ENCODE measurements around the gene RNF175. TPM values are rescaled to one million over a fixed set of nuclear protein-coding genes. Genes with fewer than 3 reads are reported as not detected.

Gene RNF175
- total RNA-seq, 1 donor from 2014 or later, result not detected

GRCh38 chr4:153750197-153750817, 9.5 kb downstream of the RNF175 start:
- intact Hi-C loops (cut with micrococcal nuclease), result loop anchor here (1.0 to 2.0 kb wide), 11 partner anchors 66 to 900 kb away; partner anchors contain the start of genes MND1 and TLR2

- intact Hi-C loops (cut with micrococcal nuclease), result no loop called here
Measured at GRCh38 chr4:153748378-153748777, 11.4 kb downstream of the RNF175 start.

- intact Hi-C loops (cut with micrococcal nuclease), result no loop called here
Measured at GRCh38 chr4:153747406-153747955, 12.3 kb downstream of the RNF175 start.

- intact Hi-C loops (cut with micrococcal nuclease), result no loop called here
Measured at GRCh38 chr4:153745651-153746050, 14.2 kb downstream of the RNF175 start.

GRCh38 chr4:153741541-153741940, 18.3 kb downstream of the RNF175 start:
- intact Hi-C loops (cut with micrococcal nuclease), result no loop called here

GRCh38 chr4:153735906-153736461, 23.8 kb downstream of the RNF175 start:
- intact Hi-C loops (cut with micrococcal nuclease), result no loop called here

- intact Hi-C loops (cut with micrococcal nuclease), result no loop called here
Measured at GRCh38 chr4:153733751-153734448, 25.9 kb downstream of the RNF175 start.

GRCh38 chr4:153731239-153731638, 28.6 kb downstream of the RNF175 start:
- intact Hi-C loops (cut with micrococcal nuclease), result no loop called here

GRCh38 chr4:153729895-153730294, 29.9 kb downstream of the RNF175 start:
- intact Hi-C loops (cut with micrococcal nuclease), result no loop called here

GRCh38 chr4:153728660-153729059, 31.2 kb downstream of the RNF175 start:
- intact Hi-C loops (cut with micrococcal nuclease), result no loop called here

GRCh38 chr4:153728151-153728550, 31.7 kb downstream of the RNF175 start:
- intact Hi-C loops (cut with micrococcal nuclease), result no loop called here

GRCh38 chr4:153725831-153726154, 34.0 kb downstream of the RNF175 start:
- intact Hi-C loops (cut with micrococcal nuclease), result no loop called here

GRCh38 chr4:153725136-153725830, 34.5 kb downstream of the RNF175 start:
- intact Hi-C loops (cut with micrococcal nuclease), result no loop called here

- intact Hi-C loops (cut with micrococcal nuclease), result no loop called here
Measured at GRCh38 chr4:153724606-153725005, 35.2 kb downstream of the RNF175 start.

GRCh38 chr4:153722036-153722435, 37.8 kb downstream of the RNF175 start:
- intact Hi-C loops (cut with micrococcal nuclease), result no loop called here

GRCh38 chr4:153713866-153714646, 45.8 kb downstream of the RNF175 start:
- intact Hi-C loops (cut with micrococcal nuclease), result no loop called here

- intact Hi-C loops (cut with micrococcal nuclease), result no loop called here
Measured at GRCh38 chr4:153710681-153711080, 49.1 kb downstream of the RNF175 start.

- intact Hi-C loops (cut with micrococcal nuclease), result loop anchor here (2.0 kb wide), 1 partner anchor 20 kb away; no protein-coding TSS in a partner anchor
Measured at GRCh38 chr4:153706519-153706918, 53.3 kb downstream of the RNF175 start.

GRCh38 chr4:153705743-153706468, 53.9 kb downstream of the RNF175 start:
- intact Hi-C loops (cut with micrococcal nuclease), result loop anchor here (2.0 kb wide), 1 partner anchor 19 kb away; no protein-coding TSS in a partner anchor

- intact Hi-C loops (cut with micrococcal nuclease), result no loop called here
Measured at GRCh38 chr4:153704522-153704921, 55.3 kb downstream of the RNF175 start.

Data from T-helper 1 cell treated with Interleukin-12 subunit alpha and Interleukin-12 subunit beta and Interleukin-4 antibody, amounts not matched to agents 30 ng/mL and 1 ng/mL, for 36 hours (primary cell).